T-cell (primary cell): Measurements from ENCODE around the gene TAF11L5. TPM values are rescaled to one million over a fixed set of nuclear protein-coding genes. Genes with fewer than 3 reads are reported as not detected.
"Not testable (repeated sequence)": the region's sequence is repeated elsewhere in the genome, so short reads cannot be mapped to it uniquely, and the experiment has no call there.

Source experiments
- ATAC-seq, 4 experiments: fragments of 200-7000 bp in 3 of 4; fragments of 150-1000 bp in 1 of 4; cut with Tn5 transposase; replicated peaks in 1 of 4; 1 replicate in 3 of 4; 2 replicates in 1 of 4; pipeline ENCODE4 v1.10.0; 2021; ENCODE audit warnings: moderate library complexity in 3 of 4, mild to moderate bottlenecking in 2 of 4, moderate number of reproducible peaks in 1 of 4
- CTCF ChIA-PET, 2 donors: fragments of 300-600 bp; sonication (Branson Sonifier 250); formaldehyde crosslinking; loops; one replicate each; lab custom pipeline; 2022; ENCODE audit warnings: antibody characterized with exemption in 2 of 2; lab: Charles Lee
- POLR2A ChIA-PET, 2 donors: fragments of 300-600 bp; sonication (Branson Sonifier 250); formaldehyde crosslinking; loops; one replicate each; lab custom pipeline; 2022; ENCODE audit warnings: antibody characterized with exemption in 2 of 2; lab: Charles Lee
- DNase-seq, 35 experiments: peaks; one replicate each; pipeline versions ENCODE4 v3.0.0 to v3.0.0-alpha.2; 2013 to 2023
- H3K27ac ChIP-seq: one replicate; pipeline ENCODE4 v1.5.1; 2013; ENCODE audit warnings: low read length
- H3K27me3 ChIP-seq, 2 experiments: replicated peaks in 1 of 2; 1 replicate in 1 of 2; 2 replicates in 1 of 2; pipeline versions ENCODE4 v1.6.1 to v1.7.0; 2013; ENCODE audit warnings: low read length in 1 of 2, mixed read lengths in 1 of 2; ENCODE audit not compliant: control insufficient read depth in 2 of 2, insufficient read depth in 2 of 2; ENCODE audit errors: extremely low read depth in 1 of 2
- H3K36me3 ChIP-seq, 2 donors: 1 replicate in 1 of 2; 2 replicates in 1 of 2; pipeline versions ENCODE4 v1.6.1 to v1.7.0; 2013; ENCODE audit warnings: low read length in 1 of 2; ENCODE audit not compliant: control insufficient read depth in 2 of 2, insufficient read depth in 1 of 2; ENCODE audit errors: extremely low read depth in 1 of 2
- H3K4me1 ChIP-seq, 2 experiments: 1 replicate in 1 of 2; 2 replicates in 1 of 2; pipeline versions ENCODE4 v1.6.1 to v1.7.0; 2013; ENCODE audit warnings: low read length in 2 of 2, mixed read lengths in 1 of 2; ENCODE audit not compliant: insufficient read depth in 2 of 2, control insufficient read depth in 1 of 2; ENCODE audit errors: extremely low read depth in 1 of 2
- H3K4me3 ChIP-seq, 2 donors: 1 replicate in 1 of 2; 2 replicates in 1 of 2; pipeline versions ENCODE4 v1.5.1 to v1.7.0; 2013; ENCODE audit warnings: mild to moderate bottlenecking in 2 of 2, low read length in 1 of 2, moderate library complexity in 1 of 2; ENCODE audit not compliant: control insufficient read depth in 1 of 2; ENCODE audit errors: extremely low read depth in 1 of 2
- H3K9me3 ChIP-seq: 2 replicates; pipeline ENCODE4 v1.7.0; 2013
- H3K27ac Mint-ChIP-seq, 2 donors: one replicate each; pipeline ENCODE4 v1.8.0; 2020 to 2021; ENCODE audit warnings: mild to moderate bottlenecking in 2 of 2, mixed read lengths in 2 of 2
- H3K27me3 Mint-ChIP-seq, 2 donors: one replicate each; pipeline ENCODE4 v1.8.0; 2021 to 2022; ENCODE audit warnings: mixed read lengths in 2 of 2
- H3K36me3 Mint-ChIP-seq: one replicate; pipeline ENCODE4 v1.8.0; 2021; ENCODE audit warnings: mixed read lengths
- H3K4me1 Mint-ChIP-seq, 3 donors: one replicate each; pipeline ENCODE4 v1.8.0; 2020 to 2022; ENCODE audit warnings: mixed read lengths in 3 of 3, mild to moderate bottlenecking in 1 of 3
- H3K4me3 Mint-ChIP-seq, 3 donors: one replicate each; pipeline ENCODE4 v1.8.0; 2020 to 2022; ENCODE audit warnings: mild to moderate bottlenecking in 3 of 3, mixed read lengths in 3 of 3, moderate library complexity in 3 of 3
- H3K9me3 Mint-ChIP-seq, 3 donors: one replicate each; pipeline ENCODE4 v1.8.0; 2020 to 2022; ENCODE audit warnings: mixed read lengths in 3 of 3
- WGBS: methylation state at CpG from one replicate; pipeline ENCODE4 v1.1.5; 2013; ENCODE audit warnings: missing lambda C conversion rate; ENCODE audit not compliant: insufficient coverage; 5-methylcytosine and 5-hydroxymethylcytosine counted together
- total RNA-seq, 35 experiments: library from RNA in 6 of 35; stranded (reverse) in 6 of 35; fragments of 120-200 nt in 1 of 35; gene quantifications; one replicate each; pipeline versions ENCODE4 v1.2.1 to v1.2.4 and lab custom pipeline; 2013 to 2026

TAF11L5 gene
- total RNA-seq, 5 donors from 2014 or later (not counting 1 experiment from before 2014, with no cell fraction given): not detected

DNA sequence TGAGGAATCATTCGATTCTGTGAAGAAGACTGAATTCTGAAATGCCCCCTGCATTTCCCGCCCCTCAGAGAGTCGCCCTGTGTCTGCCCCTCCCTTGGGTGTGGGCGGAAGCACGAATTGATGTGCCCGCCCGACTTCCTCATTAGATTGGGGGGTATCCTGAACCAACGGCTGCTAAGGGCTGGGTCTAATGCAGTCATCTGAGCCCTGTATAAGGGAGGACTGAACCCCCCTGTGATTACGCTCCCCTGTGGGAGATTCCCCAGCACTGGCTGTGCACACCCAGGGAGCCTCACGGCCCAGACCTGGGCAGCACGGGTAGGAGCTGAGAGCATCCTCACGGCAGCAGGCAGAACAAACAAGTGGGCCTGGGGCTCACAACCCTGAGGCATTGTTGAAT lies 7.5 kb upstream of the TAF11L5 start:
- DNase-seq: peak in 5 of 35 experiments; percentile 5 to 33 (median 23)

DNA sequence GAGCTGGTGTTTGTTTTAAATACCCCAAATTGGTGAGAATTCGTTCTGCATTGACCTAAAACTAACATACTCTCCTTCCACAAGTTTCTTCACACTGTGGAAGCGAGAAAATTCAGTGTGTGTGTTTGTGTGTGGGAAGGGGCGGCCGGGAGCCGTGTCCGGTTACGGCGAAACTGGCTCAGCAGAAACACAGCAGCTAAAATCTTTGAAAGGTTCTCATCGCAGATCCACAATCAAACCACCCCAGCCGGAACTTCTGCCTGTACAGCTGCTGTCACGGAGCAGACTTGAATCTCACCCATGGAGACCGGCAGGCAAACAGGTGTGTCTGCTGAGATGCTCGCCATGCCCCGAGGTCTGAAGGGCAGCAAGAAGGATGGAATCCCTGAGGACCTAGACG lies 7.0 kb upstream of the TAF11L5 start, which contains the start of gene TAF11L3:
Gene TAF11L3 (plus strand): TSS at position 301 of the 400 bp plus-strand sequence.
- H3K36me3 Mint-ChIP-seq, H3K27me3 ChIP-seq, H3K27me3 Mint-ChIP-seq, ATAC-seq, H3K4me3 ChIP-seq, H3K27ac Mint-ChIP-seq, H3K27ac ChIP-seq, H3K4me1 ChIP-seq, H3K9me3 Mint-ChIP-seq, H3K9me3 ChIP-seq, DNase-seq, H3K4me3 Mint-ChIP-seq, POLR2A ChIA-PET, CTCF ChIA-PET, H3K4me1 Mint-ChIP-seq, H3K36me3 ChIP-seq: not testable (repeated sequence)
- no CpG with 5 or more reads among the region's 15 CpGs for WGBS

More for the DNA sequence above, 7.5 kb upstream of the TAF11L5 start:
- H3K4me3 ChIP-seq, H3K27me3 Mint-ChIP-seq, H3K4me3 Mint-ChIP-seq, ATAC-seq, H3K27me3 ChIP-seq, CTCF ChIA-PET, H3K36me3 ChIP-seq, POLR2A ChIA-PET, H3K4me1 Mint-ChIP-seq, H3K27ac Mint-ChIP-seq, H3K9me3 ChIP-seq, H3K4me1 ChIP-seq, H3K36me3 Mint-ChIP-seq, H3K9me3 Mint-ChIP-seq, H3K27ac ChIP-seq: not testable (repeated sequence)
- 85% methylated on average over 4 of the region's 12 CpGs for WGBS

DNA sequence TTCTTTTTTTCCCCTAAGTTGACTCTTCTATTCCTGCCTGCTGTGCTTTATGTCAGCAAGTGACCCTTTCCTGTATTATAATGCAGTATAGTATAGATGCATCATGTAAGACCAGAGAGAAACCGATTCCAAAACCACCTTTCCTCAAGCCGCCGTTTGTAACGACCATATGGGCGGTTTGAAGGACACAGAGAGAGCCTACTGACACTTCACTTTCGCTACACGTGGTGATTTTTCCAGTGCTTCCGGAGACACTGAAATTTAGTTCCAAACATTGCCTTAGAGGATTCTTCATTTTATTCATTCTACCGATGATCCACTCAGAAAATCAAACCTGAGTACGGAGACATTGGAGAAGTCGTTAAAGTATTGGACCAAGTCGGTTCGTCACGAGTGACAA lies 5.5 kb upstream of the TAF11L5 start:
- H3K4me1 ChIP-seq, CTCF ChIA-PET, H3K27ac ChIP-seq, POLR2A ChIA-PET, H3K27me3 ChIP-seq, H3K9me3 ChIP-seq, H3K36me3 Mint-ChIP-seq, H3K9me3 Mint-ChIP-seq, H3K4me3 Mint-ChIP-seq, ATAC-seq, H3K36me3 ChIP-seq, H3K27ac Mint-ChIP-seq, H3K4me1 Mint-ChIP-seq, H3K27me3 Mint-ChIP-seq, H3K4me3 ChIP-seq: not testable (repeated sequence)
- WGBS: no CpG with 5 or more reads among the region's 14 CpGs
- peak in 1 of 35 experiments; percentile 42 for DNase-seq

DNA sequence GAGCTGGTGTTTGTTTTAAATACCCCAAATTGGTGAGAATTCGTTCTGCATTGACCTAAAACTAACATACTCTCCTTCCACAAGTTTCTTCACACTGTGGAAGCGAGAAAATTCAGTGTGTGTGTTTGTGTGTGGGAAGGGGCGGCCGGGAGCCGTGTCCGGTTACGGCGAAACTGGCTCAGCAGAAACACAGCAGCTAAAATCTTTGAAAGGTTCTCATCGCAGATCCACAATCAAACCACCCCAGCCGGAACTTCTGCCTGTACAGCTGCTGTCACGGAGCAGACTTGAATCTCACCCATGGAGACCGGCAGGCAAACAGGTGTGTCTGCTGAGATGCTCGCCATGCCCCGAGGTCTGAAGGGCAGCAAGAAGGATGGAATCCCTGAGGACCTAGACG lies 3.5 kb upstream of the TAF11L5 start, which contains the start of gene TAF11L4:
Gene TAF11L4 (plus strand): TSS at position 301 of the 400 bp plus-strand sequence.
- WGBS: no CpG with 5 or more reads among the region's 15 CpGs
- DNase-seq, H3K27me3 Mint-ChIP-seq: not testable (repeated sequence)

DNA sequence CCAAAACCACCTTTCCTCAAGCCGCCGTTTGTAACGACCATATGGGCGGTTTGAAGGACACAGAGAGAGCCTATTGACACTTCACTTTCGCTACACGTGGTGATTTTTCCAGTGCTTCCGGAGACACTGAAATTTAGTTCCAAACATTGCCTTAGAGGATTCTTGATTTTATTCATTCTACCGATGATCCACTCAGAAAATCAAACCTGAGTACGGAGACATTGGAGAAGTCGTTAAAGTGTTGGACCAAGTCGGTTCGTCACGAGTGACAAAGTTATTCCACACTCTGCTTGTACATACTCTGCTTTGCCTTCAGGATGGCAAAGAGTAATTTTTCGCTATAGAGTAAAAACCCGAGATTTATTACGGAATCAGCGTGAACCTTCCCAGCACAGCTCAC lies 1.5 kb downstream of the TAF11L5 start:
- H3K4me3 ChIP-seq, CTCF ChIA-PET, H3K4me1 ChIP-seq, H3K36me3 Mint-ChIP-seq, H3K9me3 ChIP-seq, H3K4me1 Mint-ChIP-seq, H3K27me3 Mint-ChIP-seq, ATAC-seq, H3K27me3 ChIP-seq, H3K9me3 Mint-ChIP-seq, H3K27ac Mint-ChIP-seq, H3K36me3 ChIP-seq, POLR2A ChIA-PET, H3K4me3 Mint-ChIP-seq, H3K27ac ChIP-seq: not testable (repeated sequence)
- DNase-seq: peak in 7 of 35 experiments; percentile 2 to 25 (median 5)
- WGBS: 91% methylated on average over 5 of the region's 17 CpGs

More for the DNA sequence above, 3.5 kb upstream of the TAF11L5 start, which contains the start of gene TAF11L4:
- POLR2A ChIA-PET, ATAC-seq, H3K9me3 Mint-ChIP-seq, H3K4me3 ChIP-seq, H3K4me1 Mint-ChIP-seq, H3K9me3 ChIP-seq, H3K27me3 ChIP-seq, H3K27ac ChIP-seq, H3K4me1 ChIP-seq, H3K36me3 ChIP-seq, CTCF ChIA-PET, H3K27ac Mint-ChIP-seq, H3K4me3 Mint-ChIP-seq, H3K36me3 Mint-ChIP-seq: not testable (repeated sequence)

DNA sequence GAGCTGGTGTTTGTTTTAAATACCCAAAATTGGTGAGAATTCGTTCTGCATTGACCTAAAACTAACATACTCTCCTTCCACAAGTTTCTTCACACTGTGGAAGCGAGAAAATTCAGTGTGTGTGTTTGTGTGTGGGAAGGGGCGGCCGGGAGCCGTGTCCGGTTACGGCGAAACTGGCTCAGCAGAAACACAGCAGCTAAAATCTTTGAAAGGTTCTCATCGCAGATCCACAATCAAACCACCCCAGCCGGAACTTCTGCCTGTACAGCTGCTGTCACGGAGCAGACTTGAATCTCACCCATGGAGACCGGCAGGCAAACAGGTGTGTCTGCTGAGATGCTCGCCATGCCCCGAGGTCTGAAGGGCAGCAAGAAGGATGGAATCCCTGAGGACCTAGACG lies 3.3 kb downstream of the TAF11L5 start, which contains the start of gene TAF11L6:
Gene TAF11L6 (plus strand): TSS at position 301 of the 400 bp plus-strand sequence.
- H3K27ac ChIP-seq, H3K9me3 Mint-ChIP-seq, POLR2A ChIA-PET, H3K4me3 Mint-ChIP-seq, H3K27me3 Mint-ChIP-seq, H3K27me3 ChIP-seq, H3K36me3 ChIP-seq, H3K4me1 Mint-ChIP-seq, H3K9me3 ChIP-seq, H3K4me3 ChIP-seq, H3K27ac Mint-ChIP-seq, CTCF ChIA-PET, DNase-seq, H3K36me3 Mint-ChIP-seq, ATAC-seq, H3K4me1 ChIP-seq: not testable (repeated sequence)
- WGBS: no CpG with 5 or more reads among the region's 15 CpGs
